H1 (cell line): Measurements from ENCODE around the gene BLOC1S1. TPM values are rescaled to one million over a fixed set of nuclear protein-coding genes. Genes with fewer than 3 reads are reported as not detected.

Experiments used
- CTCF ChIA-PET: fragments of 300-600 bp; sonication (Branson Sonifier 250); formaldehyde crosslinking; loops from one replicate; lab custom pipeline; 2021; ENCODE audit not compliant: partially characterized antibody; lab: Charles Lee
- POLR2A ChIA-PET: fragments of 300-600 bp; sonication (Branson Sonifier 250); formaldehyde crosslinking; loops from one replicate; lab custom pipeline; 2021; ENCODE audit warnings: inconsistent platforms; ENCODE audit not compliant: partially characterized antibody; lab: Charles Lee
- DNase-seq, 2 experiments: peaks; one replicate each; pipeline versions ENCODE4 v3.0.0 to v3.0.0-alpha.2; 2010 to 2022; ENCODE audit warnings: low spot score in 2 of 2, low read depth in 1 of 2, mixed read lengths in 1 of 2
- FAIRE-seq: peaks from 2 replicates; lab custom pipeline; 2011; peaks lifted over from hg19 to GRCh38; lab: Jason Lieb, UNC
- H2AFZ ChIP-seq: 2 replicates; pipeline ENCODE4 v1.8.1; 2012; ENCODE audit warnings: low read length, inconsistent platforms
- H2AK5ac ChIP-seq: 2 replicates; pipeline ENCODE4 v1.6.1; 2013; ENCODE audit warnings: low read depth, low read length
- H2BK120ac ChIP-seq: replicated peaks from 2 replicates; pipeline ENCODE3; 2013; ENCODE audit warnings: low read depth, low read length, inconsistent platforms
- H2BK12ac ChIP-seq: 2 replicates; pipeline ENCODE4 v1.6.1; 2013; ENCODE audit warnings: low read depth, low read length
- H2BK15ac ChIP-seq: 2 replicates; pipeline ENCODE4 v1.6.1; 2013; ENCODE audit warnings: low read length
- H2BK20ac ChIP-seq: 2 replicates; pipeline ENCODE4 v1.6.1; 2013; ENCODE audit warnings: low read length
- H2BK5ac ChIP-seq: 2 replicates; pipeline ENCODE4 v1.6.1; 2013; ENCODE audit warnings: low read depth, low read length
- H3K14ac ChIP-seq: 2 replicates; pipeline ENCODE4 v1.6.1; 2013; ENCODE audit warnings: inconsistent platforms; ENCODE audit not compliant: insufficient read length
- H3K18ac ChIP-seq: 2 replicates; pipeline ENCODE4 v1.6.1; 2013; ENCODE audit warnings: low read length; ENCODE audit errors: extremely low read depth
- H3K23ac ChIP-seq: 2 replicates; pipeline ENCODE4 v1.6.1; 2013; ENCODE audit warnings: inconsistent platforms; ENCODE audit not compliant: insufficient read length
- H3K23me2 ChIP-seq: 2 replicates; pipeline ENCODE4 v1.6.1; 2013; ENCODE audit warnings: low read depth, low read length
- H3K27ac ChIP-seq: 2 replicates; pipeline ENCODE4 v1.6.1; 2011; ENCODE audit warnings: low read depth, low read length, inconsistent platforms
- H3K27me3 ChIP-seq, 4 experiments: replicated peaks in 1 of 4; 1 replicate in 1 of 4; 2 replicates in 3 of 4; pipeline versions ENCODE4 v1.6.1 to v1.8.1; 2011 to 2013; ENCODE audit warnings: low read length in 3 of 4, mild to moderate bottlenecking in 3 of 4, inconsistent platforms in 2 of 4, mixed read lengths in 2 of 4, moderate library complexity in 1 of 4; ENCODE audit not compliant: control insufficient read depth in 3 of 4, insufficient read depth in 3 of 4; ENCODE audit errors: extremely low read depth in 1 of 4
- H3K36me3 ChIP-seq, 4 experiments: 2 replicates each; pipeline versions ENCODE4 v1.6.1 to v1.8.1; 2011 to 2013; ENCODE audit warnings: mild to moderate bottlenecking in 4 of 4, low read length in 3 of 4, moderate library complexity in 2 of 4, control low read depth in 1 of 4, inconsistent platforms in 1 of 4; ENCODE audit not compliant: insufficient read depth in 4 of 4, control insufficient read depth in 2 of 4
- H3K4ac ChIP-seq: replicated peaks from 2 replicates; pipeline ENCODE3; 2013; ENCODE audit warnings: low read length, low read depth, mixed read lengths, inconsistent platforms; ENCODE audit not compliant: insufficient read length
- H3K4me1 ChIP-seq, 4 experiments: replicated peaks in 1 of 4; 1 replicate in 1 of 4; 2 replicates in 3 of 4; pipeline versions ENCODE4 v1.6.1 to v1.8.1; 2011 to 2013; ENCODE audit warnings: low read length in 3 of 4, inconsistent platforms in 2 of 4, mixed read lengths in 1 of 4; ENCODE audit not compliant: insufficient read depth in 4 of 4, control insufficient read depth in 3 of 4
- H3K4me2 ChIP-seq, 2 experiments: 2 replicates each; pipeline versions ENCODE4 v1.6.1 to v1.8.1; 2011 to 2013; ENCODE audit warnings: low read depth in 2 of 2, low read length in 2 of 2, control low read depth in 1 of 2, inconsistent platforms in 1 of 2, mild to moderate bottlenecking in 1 of 2; ENCODE audit not compliant: insufficient read depth in 1 of 2
- H3K4me3 ChIP-seq, 4 experiments: fragments of 200-600, 300-600 bp in 1 of 4; sonication (generic), shearing (Covaris generic), sonication (Bioruptor Twin) in 1 of 4; 2 replicates each; pipeline versions ENCODE4 v1.5.1 to v1.8.1; 2011 to 2016; ENCODE audit warnings: low read length in 4 of 4, low read depth in 3 of 4, control low read depth in 2 of 4, inconsistent platforms in 2 of 4, mild to moderate bottlenecking in 2 of 4, mixed read lengths in 1 of 4, moderate library complexity in 1 of 4; ENCODE audit not compliant: insufficient read depth in 2 of 4; ENCODE audit errors: extremely low read depth in 1 of 4
- H3K56ac ChIP-seq: replicated peaks from 2 replicates; pipeline ENCODE3; 2013; ENCODE audit warnings: low read depth, mild to moderate bottlenecking, mixed read lengths, low read length, inconsistent platforms; ENCODE audit not compliant: insufficient read length
- H3K79me1 ChIP-seq: 2 replicates; pipeline ENCODE4 v1.6.1; 2013; ENCODE audit warnings: low read depth, low read length, control low read depth
- H3K79me2 ChIP-seq, 2 experiments: 2 replicates each; pipeline versions ENCODE4 v1.6.1 to v1.8.1; 2012 to 2013; ENCODE audit warnings: low read length in 2 of 2, mild to moderate bottlenecking in 2 of 2, inconsistent platforms in 1 of 2; ENCODE audit not compliant: insufficient read depth in 2 of 2, control insufficient read depth in 1 of 2
- H3K9ac ChIP-seq, 4 experiments: replicated peaks in 1 of 4; 1 replicate in 1 of 4; 2 replicates in 3 of 4; pipeline versions ENCODE4 v1.6.1 to v1.8.1; 2011 to 2013; ENCODE audit warnings: low read depth in 3 of 4, low read length in 3 of 4, control low read depth in 2 of 4, mild to moderate bottlenecking in 2 of 4, moderate library complexity in 2 of 4, inconsistent platforms in 1 of 4; ENCODE audit errors: extremely low read depth in 1 of 4
- H3K9me3 ChIP-seq, 2 experiments: 2 replicates each; pipeline versions ENCODE4 v1.6.1 to v1.8.1; 2012 to 2013; ENCODE audit warnings: mild to moderate bottlenecking in 2 of 2, moderate library complexity in 2 of 2, control low read depth in 1 of 2, inconsistent platforms in 1 of 2, low read depth in 1 of 2, low read length in 1 of 2, mixed read lengths in 1 of 2; ENCODE audit not compliant: insufficient read depth in 2 of 2
- H4K20me1 ChIP-seq, 2 experiments: replicated peaks in 1 of 2; 2 replicates each; pipeline versions ENCODE3 to v1.8.1; 2011 to 2013; ENCODE audit warnings: inconsistent platforms in 2 of 2, low read length in 2 of 2, mild to moderate bottlenecking in 1 of 2; ENCODE audit not compliant: insufficient read depth in 2 of 2, control insufficient read depth in 1 of 2
- H4K5ac ChIP-seq: 2 replicates; pipeline ENCODE4 v1.6.1; 2013; ENCODE audit warnings: low read length, low read depth, mixed read lengths, inconsistent platforms; ENCODE audit not compliant: insufficient read length
- H4K8ac ChIP-seq: 2 replicates; pipeline ENCODE4 v1.8.0; 2013; ENCODE audit warnings: mild to moderate bottlenecking, moderate library complexity, low read length, inconsistent platforms; ENCODE audit not compliant: insufficient read depth; ENCODE audit errors: extremely low read depth
- H4K91ac ChIP-seq: replicated peaks from 2 replicates; pipeline ENCODE3; 2013; ENCODE audit warnings: low read length, mixed read lengths, inconsistent platforms; ENCODE audit not compliant: insufficient read length
- ASH2L ChIP-seq: fragments of 200-600, 300-600 bp; sonication (generic); IDR thresholded peaks from one replicate; pipeline ENCODE4 v1.7.1; 2017; ENCODE audit warnings: low read length
- BACH1 ChIP-seq: IDR thresholded peaks from 2 replicates; pipeline ENCODE4 v1.6.1; 2012; ENCODE audit warnings: low read length, improper control_type of control experiment
- CTBP2 ChIP-seq: IDR thresholded peaks from 2 replicates; pipeline ENCODE4 v1.7.0; 2011; ENCODE audit warnings: borderline replicate concordance, mild to moderate bottlenecking, moderate library complexity, mixed read lengths, low read length; ENCODE audit not compliant: insufficient read depth, insufficient read length
- EGR1 ChIP-seq: IDR thresholded peaks from 2 replicates; pipeline ENCODE4 v1.6.1; 2011; ENCODE audit warnings: low read depth, low read length, borderline replicate concordance
- RBBP5 ChIP-seq: IDR thresholded peaks from 2 replicates; pipeline ENCODE4 v1.7.1; 2012; ENCODE audit warnings: low read depth, mild to moderate bottlenecking, inconsistent platforms, low read length, moderate library complexity, borderline replicate concordance
- SAP30 ChIP-seq: fragments of 300-600 bp; sonication (generic); IDR thresholded peaks from 2 replicates; pipeline ENCODE4 v1.7.1; 2012; ENCODE audit warnings: low read length, moderate library complexity, mild to moderate bottlenecking, inconsistent platforms; ENCODE audit not compliant: insufficient read depth, insufficient replicate concordance
- SIN3A ChIP-seq, 2 experiments: IDR thresholded peaks in 1 of 2; conservative IDR thresholded peaks in 1 of 2; 2 replicates each; pipeline ENCODE4 v1.6.1; 2011 to 2012; ENCODE audit warnings: low read length in 2 of 2, improper control_type of control experiment in 1 of 2, low read depth in 1 of 2, mild to moderate bottlenecking in 1 of 2
- SIRT6 ChIP-seq: IDR thresholded peaks from one replicate; pipeline ENCODE4 v1.7.1; 2012; ENCODE audit warnings: low read length, inconsistent platforms
- TAF1 ChIP-seq: IDR thresholded peaks from 2 replicates; pipeline ENCODE4 v1.6.1; 2011; ENCODE audit warnings: mild to moderate bottlenecking, low read depth, low read length
- WGBS, 2 experiments: shearing (Covaris generic) in 1 of 2; methylation state at CpG; one replicate each; pipeline versions ENCODE4 v1.1.6 to v1.1.7; 2013 to 2015; ENCODE audit warnings: low lambda C conversion rate in 2 of 2, mixed read lengths in 2 of 2, inconsistent platforms in 1 of 2, low coverage in 1 of 2, missing lambda C conversion rate in 1 of 2; ENCODE audit not compliant: insufficient replicate concordance in 2 of 2, insufficient coverage in 1 of 2, insufficient read length in 1 of 2; ENCODE audit errors: extremely low coverage in 1 of 2, missing lambda C conversion rate in 1 of 2; 5-methylcytosine and 5-hydroxymethylcytosine counted together
- polyA plus RNA-seq, 7 experiments: library from polyadenylated mRNA; depleted of rRNA in 3 of 7; stranded (reverse) in 5 of 7; unstranded in 2 of 7; fragments of >200 nt in 5 of 7; fragments of 200-250 nt in 2 of 7; gene quantifications; 1 replicate in 5 of 7; 2 replicates in 1 of 7; 4 replicates in 1 of 7; pipeline versions ENCODE4 v1.2.1 to v1.2.3, GENCODE V29; 2011 to 2013; ENCODE audit warnings: missing spikeins in 2 of 7, mixed read lengths in 2 of 7
- total RNA-seq: library from RNA; stranded (reverse); fragmentation: NEBNext Ultra II Directional; extraction: Animal tissue kit (Norgen Biotek cat#: 25700); gene quantifications from 2 replicates; pipeline ENCODE4 v1.2.1, GENCODE V29; 2021

BLOC1S1 gene
- total and polyA plus RNA-seq, 2 of the 8 experiments (the other 6 are each of a cell fraction or from before 2014, with no cell fraction given) = 91.1 to 185 TPM

- 51% methylated on average over 16 of the region's 17 CpGs; no CpG with 5 or more reads in 1 of the 2 experiments for WGBS, 2 experiments
- Histone ChIP-seq H3K36me3 (peaks cover 0 to 4% (median 1%) of the 10 kb centered on the region in 4 experiments; a peak in 2 of 8 replicates), H3K14ac (no peak overlapping the region), H2BK15ac (peak overlapping the region; percentile 99; the same call in 1 of the 2 replicates), H3K4me3 (peak overlapping the region in 3 of 4 experiments; percentile 6 to 44 (median 21); a peak in 5 of 8 replicates), H2AFZ (peak overlapping the region; percentile 47; the same call in 1 of the 2 replicates), H2BK120ac (peak overlapping the region; percentile 5), H2AK5ac (no peak overlapping the region), H4K8ac (peak overlapping the region; percentile 19; the same call in 1 of the 2 replicates), H2BK5ac (peak overlapping the region; percentile 82; the same call in 1 of the 2 replicates), H3K23ac (no peak overlapping the region), H3K79me2 (no peaks in the 10 kb centered on the region), H3K4me1 (peaks cover 0 to 12% (median 5%) of the 10 kb centered on the region in 4 experiments; a peak in 4 of 7 replicates), H3K79me1 (no peaks in the 10 kb centered on the region), H3K27ac (no peak overlapping the region), H2BK20ac (peak overlapping the region; percentile 16; the same call in 1 of the 2 replicates), H4K91ac (peak overlapping the region; percentile 47), H3K27me3 (no peaks in the 10 kb centered on the region), H2BK12ac (peak overlapping the region; percentile 77), H3K23me2 (no peaks in the 10 kb centered on the region), H3K9me3 (no peaks in the 10 kb centered on the region), H3K18ac (peak overlapping the region; percentile 91), H3K9ac (no peak overlapping the region), H4K20me1 (no peaks in the 10 kb centered on the region), H3K4ac (no peak overlapping the region), H3K56ac (no peak overlapping the region), H3K4me2 (peak overlapping the region; percentile 47 to 55), H4K5ac (peak overlapping the region; percentile 59)
- DNase-seq = peak; percentile 61 to 83
- no peak for FAIRE-seq
- CTCF ChIA-PET = interaction anchor here (0.6 to 4.9 kb wide), 18 partner anchors 8 to 480 kb away, joined by 3 to 34 read pairs (median 6); partner anchors contain the start of genes BLOC1S1, CD63, ITGA7 and RDH5
- POLR2A ChIA-PET = interaction anchor here (0.6 to 1.5 kb wide), 12 partner anchors 11 to 179 kb away, joined by 3 to 8 read pairs (median 4); partner anchors contain the start of gene BLOC1S1
- TF ChIP-seq SAP30 (no peak), BACH1 (peak; percentile 66; the same call in 1 of the 2 replicates), ASH2L (peak; percentile 36), RBBP5 (0 out of 2 replicates have a peak, but pooled peaks have one; percentile 25), SIRT6 (no peak), CTBP2 (no peak), EGR1 (peak; percentile 88), SIN3A (conservative IDR thresholded peaks at IDR 0.05 in 1 of 2, IDR thresholded peaks at IDR 0.05 in 1 of 2; ENCODE audit: low read depth in 1 of 2, low read length in 2 of 2) (0 out of 4 replicates have a peak, but pooled peaks of 1 of the 2 experiments have one; percentile 16), TAF1 (peak; percentile 46; the same call in 1 of the 2 replicates)
These were observed 34.4 kb upstream of the BLOC1S1 start for GRCh38 chr12:55681142-55682077.
